ENCODE data around the gene TM6SF1.
"Not testable (repeated sequence)": the region's sequence is repeated elsewhere in the genome, so short reads cannot be mapped to it uniquely, and the experiment has no call there.

Gene TM6SF1

DNA sequence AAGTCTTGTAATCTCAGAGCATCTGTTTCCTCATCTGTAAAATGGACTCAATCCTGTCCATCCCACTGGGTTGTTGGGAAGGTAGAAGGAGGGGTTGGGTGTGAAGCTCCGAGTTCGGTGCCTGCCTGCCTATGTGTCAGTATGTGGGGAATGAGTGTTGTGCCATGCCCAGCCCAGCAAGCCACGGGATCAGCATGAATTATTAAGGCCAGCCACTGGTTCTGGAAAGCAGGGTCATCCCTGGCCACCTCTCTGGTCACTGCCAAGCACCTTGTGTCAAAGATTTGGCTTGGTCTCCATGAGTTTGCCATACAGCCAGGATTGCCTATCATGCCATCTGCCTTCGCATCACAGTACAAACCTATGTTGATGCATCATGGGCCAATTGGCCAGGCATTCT, 11.5 kb downstream of the TM6SF1 start:
- no peak for DNase-seq

- no peak for DNase-seq
Observed at GRCh38 chr15:83119968-83120581, 12.6 kb downstream of the TM6SF1 start.

DNA sequence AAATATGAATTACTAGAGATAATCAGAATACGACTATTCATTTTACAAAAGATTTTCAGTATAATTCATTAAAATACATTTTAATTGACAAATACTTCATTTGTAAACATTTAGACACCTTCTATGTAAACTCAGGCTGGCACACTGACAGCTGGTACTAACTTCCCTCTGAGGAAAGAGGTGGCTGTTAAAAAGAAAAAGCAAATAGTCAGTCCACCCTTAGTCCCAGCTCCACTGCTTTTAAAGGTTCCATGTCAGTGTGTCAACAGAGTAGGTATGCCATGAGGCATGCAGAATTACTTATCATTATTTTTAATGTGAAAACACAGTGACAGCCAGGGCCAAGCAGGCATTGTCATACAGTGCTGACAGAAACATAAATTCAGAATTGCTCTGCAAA, 16.1 kb downstream of the TM6SF1 start:
- no peak for DNase-seq

DNA sequence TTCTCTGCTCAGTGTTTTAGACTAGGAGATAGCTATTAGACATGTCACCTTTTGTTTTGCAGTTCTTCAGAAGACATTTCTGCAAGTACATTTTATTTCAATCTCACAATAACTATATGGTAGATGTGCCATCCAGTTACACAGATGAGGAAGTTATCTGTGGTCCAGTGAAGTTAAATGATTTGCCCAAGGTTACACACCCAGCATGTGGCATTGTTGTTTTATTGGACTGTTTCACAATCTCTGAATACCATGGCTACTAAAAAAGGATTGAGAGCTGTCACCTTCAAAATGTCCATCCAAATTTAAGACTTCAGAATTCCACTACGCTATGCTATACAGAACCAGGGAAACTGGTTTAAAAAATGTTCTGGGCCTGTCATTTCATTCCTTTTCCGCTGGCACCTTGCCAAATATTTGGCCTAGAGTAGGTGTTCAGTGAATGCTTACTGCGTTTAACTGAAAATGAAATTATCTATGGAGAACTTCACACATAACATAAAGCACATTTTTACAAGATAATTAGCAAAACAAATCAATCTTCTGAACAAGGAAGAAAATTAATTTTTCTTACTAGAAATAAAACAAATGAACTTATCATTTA, 20.2 kb downstream of the TM6SF1 start:
- DNase-seq, result no peak

- no peak for DNase-seq
Observed at GRCh38 chr15:83129791-83130190, 22.3 kb downstream of the TM6SF1 start.

- no peak for DNase-seq
Observed at GRCh38 chr15:83132861-83133523, 25.5 kb downstream of the TM6SF1 start.

DNA sequence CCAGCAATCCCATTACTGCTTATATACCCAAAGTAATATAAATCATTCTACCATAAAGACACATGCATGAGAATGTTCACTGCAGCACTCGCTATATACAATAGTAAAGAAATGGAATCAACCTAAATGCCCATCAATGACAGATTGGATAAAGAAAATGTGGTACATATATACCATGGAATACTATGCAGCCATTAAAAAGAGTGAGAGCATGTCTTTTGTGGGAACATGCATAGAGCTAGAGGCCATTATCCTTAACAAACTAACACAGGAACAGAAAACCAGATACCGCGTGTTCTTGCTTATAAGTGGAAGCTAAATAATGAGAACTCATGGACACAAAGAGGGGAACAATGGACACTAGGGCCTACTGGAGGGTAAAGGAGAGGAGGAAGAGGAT, 34.7 kb downstream of the TM6SF1 start:
- not testable (repeated sequence) for DNase-seq

GRCh38 chr15:83144771-83145170, 37.3 kb downstream of the TM6SF1 start:
- no peak for DNase-seq

GRCh38 chr15:83153288-83153687, 45.8 kb downstream of the TM6SF1 start:
- no peak for DNase-seq

DNA sequence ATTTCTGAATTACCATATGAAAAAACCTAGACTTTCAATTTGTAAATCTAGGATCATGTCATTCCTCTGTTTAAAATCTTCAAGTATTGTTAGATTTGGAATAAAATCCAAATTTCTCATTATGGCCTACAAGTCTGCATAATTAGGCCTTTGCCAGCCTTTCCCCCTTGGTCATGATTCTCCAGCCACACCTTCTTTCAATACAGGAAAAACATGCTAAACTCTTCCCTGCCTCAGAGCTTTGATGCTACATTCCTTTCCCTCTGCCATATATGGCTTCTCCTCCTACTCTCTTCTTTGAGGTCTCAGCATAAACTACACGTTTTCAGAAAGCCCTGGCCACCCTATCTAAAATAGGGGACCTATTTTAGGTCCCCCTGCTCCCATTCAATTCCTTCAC, 48.5 kb downstream of the TM6SF1 start:
- no peak for DNase-seq

GRCh38 chr15:83158393-83158792, 50.9 kb downstream of the TM6SF1 start:
- no peak for DNase-seq

DNA sequence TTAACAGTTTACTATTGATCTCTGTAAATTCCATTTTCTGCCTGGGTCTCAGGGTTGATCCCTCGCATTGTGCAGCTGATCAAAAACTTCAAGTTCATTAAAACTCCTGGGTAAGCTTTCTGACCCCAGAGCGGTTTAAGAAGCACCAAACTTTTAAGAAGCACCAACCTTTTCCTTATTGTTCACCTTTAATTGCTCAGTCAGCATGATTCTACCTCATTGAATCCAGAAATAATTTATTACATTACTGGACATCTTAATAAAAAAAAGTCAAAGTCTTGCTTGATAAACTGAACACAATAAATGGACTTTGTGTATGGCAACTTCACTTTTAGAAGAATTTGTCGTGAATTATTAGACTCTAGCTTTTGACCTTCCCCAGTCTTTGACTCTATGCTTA, 53.3 kb downstream of the TM6SF1 start:
- no peak for DNase-seq

- DNase-seq, result no peak
Observed at GRCh38 chr15:83163032-83163431, 55.6 kb downstream of the TM6SF1 start.

- no peak for DNase-seq
Observed at GRCh38 chr15:83164111-83164770, 56.8 kb downstream of the TM6SF1 start.

GRCh38 chr15:83164771-83165404, 57.4 kb downstream of the TM6SF1 start:
- DNase-seq, result no peak

DNA sequence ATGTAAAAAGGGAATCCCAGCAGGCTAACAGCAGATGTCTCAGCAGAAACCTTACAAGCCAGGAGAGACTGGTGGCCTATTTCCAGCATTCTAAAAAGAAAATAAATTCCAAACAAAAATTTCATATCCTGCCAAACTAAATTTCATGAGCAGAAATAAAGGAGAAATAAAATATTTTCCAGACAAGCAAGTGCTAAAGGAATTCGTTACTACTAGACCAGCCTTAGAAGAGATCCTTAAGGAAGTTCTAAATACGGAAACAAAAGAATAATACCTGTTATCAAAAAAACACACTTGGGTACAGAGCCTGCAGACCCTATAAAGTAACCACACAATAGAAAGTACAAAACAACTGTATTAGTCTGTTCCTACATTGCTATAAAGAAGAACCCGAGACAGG, 58.8 kb downstream of the TM6SF1 start:
- no peak for DNase-seq

DNA sequence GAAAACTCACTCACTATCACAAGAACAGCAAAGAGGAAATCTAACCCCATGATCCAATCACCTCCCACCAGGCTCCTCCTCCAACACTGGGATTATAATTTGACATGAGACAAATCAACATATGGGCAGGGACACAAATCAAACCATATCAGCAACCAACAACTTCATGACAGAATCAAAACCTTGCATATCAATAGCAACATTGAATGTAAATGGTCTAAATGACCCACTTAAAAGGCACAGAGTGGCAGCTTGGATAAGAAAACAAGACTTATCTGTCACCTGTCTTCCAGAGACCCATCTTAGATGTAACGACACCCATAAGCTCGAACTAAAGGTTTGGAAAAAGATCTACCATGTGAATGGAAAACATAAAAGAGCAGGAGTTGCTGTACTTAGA, 59.4 kb downstream of the TM6SF1 start:
- DNase-seq, result no peak

- not testable (repeated sequence) for DNase-seq
Observed at GRCh38 chr15:83169576-83169975, 62.1 kb downstream of the TM6SF1 start.

- no peak for DNase-seq
Observed at GRCh38 chr15:83170474-83171165, 63.2 kb downstream of the TM6SF1 start.

DNA sequence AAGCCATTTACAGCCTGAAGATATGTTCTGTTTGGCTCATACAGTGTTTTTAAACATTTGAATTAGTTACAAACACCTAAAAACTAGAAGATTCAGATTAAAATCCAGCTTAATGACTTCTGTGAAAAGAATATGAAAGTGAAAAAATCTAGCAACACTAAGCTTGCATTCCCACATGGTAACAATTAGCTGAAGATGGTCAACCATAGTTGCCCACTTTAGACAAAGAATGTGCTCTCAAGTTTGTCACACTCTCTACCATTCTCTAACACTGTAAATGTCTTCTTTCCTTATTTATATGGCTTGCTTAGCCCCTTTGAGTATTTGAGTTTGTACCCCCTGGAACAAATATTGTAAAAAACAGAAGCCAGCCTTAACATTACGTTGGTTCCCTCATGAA, 67.4 kb downstream of the TM6SF1 start:
- DNase-seq, result no peak

DNA sequence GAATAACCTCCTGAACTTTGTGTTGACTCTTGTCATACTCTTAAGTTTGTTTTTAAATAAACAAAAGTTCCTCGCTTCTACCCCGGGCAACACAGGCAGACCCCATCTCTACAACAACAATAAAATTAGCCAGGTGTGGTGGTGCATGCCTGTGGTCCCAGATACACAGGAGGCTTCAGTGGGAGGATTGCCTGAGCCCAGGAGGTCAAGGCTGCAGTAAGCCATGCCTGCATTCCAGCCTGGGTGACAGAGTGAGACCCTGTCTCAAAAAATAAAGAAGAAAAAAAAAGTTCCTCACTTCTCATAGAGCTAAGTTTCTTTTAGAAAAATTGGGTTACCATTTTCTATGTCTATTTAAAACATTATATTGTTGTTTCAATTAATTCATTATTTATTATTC, 70.9 kb downstream of the TM6SF1 start:
- no peak for DNase-seq

DNA sequence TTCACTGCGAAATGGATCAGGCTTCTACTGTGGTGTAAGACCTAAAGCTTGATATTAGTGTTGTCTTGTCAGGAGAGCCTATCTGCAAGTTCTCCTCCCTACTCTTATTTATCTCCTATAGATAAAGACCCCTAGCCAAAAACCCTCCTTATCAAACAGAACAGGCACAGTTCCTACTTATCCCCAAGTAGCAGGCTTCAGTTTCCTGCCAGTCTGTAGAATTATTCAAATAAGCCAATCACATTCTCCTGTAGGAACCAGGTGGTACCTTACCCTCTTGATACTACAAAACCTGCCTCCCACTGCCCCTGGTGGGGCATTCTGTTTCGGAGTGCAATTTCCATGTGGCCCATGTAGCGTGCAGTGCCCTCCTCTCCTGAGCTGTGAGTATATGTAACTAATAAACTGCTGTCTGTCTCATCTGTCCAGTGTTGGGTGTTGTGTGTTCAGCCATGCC, 71.5 kb downstream of the TM6SF1 start:
- no peak for DNase-seq

DNA sequence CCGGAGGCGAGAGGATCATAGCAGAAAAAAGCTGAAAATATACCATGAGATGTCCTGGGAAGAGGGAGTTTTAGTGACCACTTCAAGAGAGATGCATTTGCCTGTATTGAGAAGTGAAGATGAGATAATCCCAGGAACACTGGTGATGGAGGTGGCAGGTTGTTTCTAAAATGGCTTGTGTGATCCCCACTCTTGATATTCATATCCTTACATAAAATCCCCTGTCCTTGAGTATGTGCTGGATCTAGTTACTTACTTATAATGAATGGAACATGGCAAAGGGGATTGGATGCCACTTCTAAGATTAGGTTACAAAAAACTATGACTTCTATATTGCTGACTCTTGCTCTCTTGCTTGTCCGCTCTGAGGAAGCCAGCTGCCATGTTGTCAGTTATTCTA, 78.1 kb downstream of the TM6SF1 start:
- DNase-seq, result no peak
